CD14-positive monocyte (primary cell): ENCODE data around the gene CD79B. TPM values are rescaled to one million over a fixed set of nuclear protein-coding genes. Genes with fewer than 3 reads are reported as not detected.

Source experiments
- DNase-seq, 3 donors: peaks; one replicate each; pipeline ENCODE4 v3.0.0-alpha.2; 2011 to 2022
- H2AFZ ChIP-seq: 2 replicates; pipeline ENCODE4 v1.6.0; 2012; ENCODE audit warnings: mild to moderate bottlenecking, low read depth, low read length, inconsistent platforms; ENCODE audit not compliant: insufficient read depth, poor library complexity, severe bottlenecking
- H3K27ac ChIP-seq, 2 donors: 1 replicate in 1 of 2; 2 replicates in 1 of 2; pipeline ENCODE4 v1.5.1; 2012 to 2013; ENCODE audit warnings: low read length in 2 of 2, control low read depth in 1 of 2, inconsistent platforms in 1 of 2, low read depth in 1 of 2, mild to moderate bottlenecking in 1 of 2
- H3K27me3 ChIP-seq, 2 donors: one replicate each; pipeline versions ENCODE4 v1.6.0 to v1.6.1; 2011 to 2013; ENCODE audit warnings: low read length in 2 of 2; ENCODE audit not compliant: control insufficient read depth in 2 of 2, insufficient read depth in 2 of 2
- H3K36me3 ChIP-seq, 2 donors: replicated peaks in 1 of 2; 1 replicate in 1 of 2; 2 replicates in 1 of 2; pipeline versions ENCODE4 v1.5.1 to v1.6.1; 2012 to 2013; ENCODE audit warnings: low read length in 2 of 2, control low read depth in 1 of 2, inconsistent platforms in 1 of 2, mild to moderate bottlenecking in 1 of 2; ENCODE audit not compliant: insufficient read depth in 2 of 2, control insufficient read depth in 1 of 2
- H3K4me1 ChIP-seq, 2 donors: 1 replicate in 1 of 2; 2 replicates in 1 of 2; pipeline versions ENCODE4 v1.5.1 to v1.6.1; 2012 to 2013; ENCODE audit warnings: low read length in 2 of 2, control low read depth in 1 of 2, inconsistent platforms in 1 of 2, mild to moderate bottlenecking in 1 of 2, moderate library complexity in 1 of 2; ENCODE audit not compliant: insufficient read depth in 2 of 2, control insufficient read depth in 1 of 2
- H3K4me2 ChIP-seq: replicated peaks from 2 replicates; pipeline ENCODE3; 2012; ENCODE audit warnings: low read length, moderate library complexity, mild to moderate bottlenecking; ENCODE audit not compliant: poor library complexity, severe bottlenecking; ENCODE audit errors: extremely low read depth
- H3K4me3 ChIP-seq, 3 experiments: fragments of 200-600 bp in 1 of 3; sonication (generic) in 1 of 3; replicated peaks in 1 of 3; 1 replicate in 2 of 3; 2 replicates in 1 of 3; pipeline ENCODE4 v1.5.1; 2011 to 2013; ENCODE audit warnings: low read length in 3 of 3, mild to moderate bottlenecking in 3 of 3, control low read depth in 2 of 3, low read depth in 2 of 3, inconsistent platforms in 1 of 3, moderate library complexity in 1 of 3
- H3K79me2 ChIP-seq: 2 replicates; pipeline ENCODE4 v1.6.0; 2012; ENCODE audit warnings: mild to moderate bottlenecking, control low read depth, inconsistent platforms, low read length, moderate library complexity; ENCODE audit not compliant: insufficient read depth
- H3K9ac ChIP-seq: 2 replicates; pipeline ENCODE4 v1.6.0; 2017; ENCODE audit warnings: low read length, mild to moderate bottlenecking; ENCODE audit not compliant: insufficient read depth, poor library complexity, severe bottlenecking
- H3K9me3 ChIP-seq, 2 donors: replicated peaks in 1 of 2; 1 replicate in 1 of 2; 2 replicates in 1 of 2; pipeline versions ENCODE4 v1.5.1 to v1.6.1; 2012 to 2013; ENCODE audit warnings: low read length in 2 of 2, control low read depth in 1 of 2; ENCODE audit not compliant: control insufficient read depth in 1 of 2, insufficient read depth in 1 of 2
- H4K20me1 ChIP-seq: 2 replicates; pipeline ENCODE4 v1.6.0; 2012; ENCODE audit warnings: mild to moderate bottlenecking, low read length, control low read depth, moderate library complexity; ENCODE audit not compliant: insufficient read depth
- H3K27ac Mint-ChIP-seq, 7 donors: one replicate each; pipeline ENCODE4 v1.8.0; 2020; ENCODE audit warnings: mild to moderate bottlenecking in 7 of 7, mixed read lengths in 7 of 7, moderate library complexity in 6 of 7, inconsistent platforms in 2 of 7
- H3K27me3 Mint-ChIP-seq, 3 donors: one replicate each; pipeline ENCODE4 v1.8.0; 2021 to 2022; ENCODE audit warnings: low read depth in 3 of 3, mild to moderate bottlenecking in 3 of 3, mixed read lengths in 3 of 3, moderate library complexity in 3 of 3, inconsistent platforms in 1 of 3
- H3K36me3 Mint-ChIP-seq, 2 donors: one replicate each; pipeline ENCODE4 v1.8.0; 2020; ENCODE audit warnings: mixed read lengths in 2 of 2, inconsistent platforms in 1 of 2, mild to moderate bottlenecking in 1 of 2
- H3K4me1 Mint-ChIP-seq: one replicate; pipeline ENCODE4 v1.8.0; 2020; ENCODE audit warnings: mild to moderate bottlenecking, mixed read lengths
- H3K4me3 Mint-ChIP-seq, 2 donors: one replicate each; pipeline ENCODE4 v1.8.0; 2020; ENCODE audit warnings: mild to moderate bottlenecking in 2 of 2, mixed read lengths in 2 of 2, moderate library complexity in 1 of 2
- H3K9me3 Mint-ChIP-seq, 7 donors: one replicate each; pipeline ENCODE4 v1.8.0; 2020 to 2022; ENCODE audit warnings: mixed read lengths in 7 of 7, mild to moderate bottlenecking in 6 of 7, moderate library complexity in 6 of 7, inconsistent platforms in 2 of 7
- CTCF ChIP-seq: fragments of 200-600 bp; IDR thresholded peaks from one replicate; pipeline ENCODE4 v1.8.0; 2022; ENCODE audit warnings: antibody characterized with exemption, mild to moderate bottlenecking
- WGBS: methylation state at CpG from one replicate; pipeline ENCODE4 v1.1.5; 2013; ENCODE audit warnings: missing lambda C conversion rate; ENCODE audit not compliant: insufficient coverage; 5-methylcytosine and 5-hydroxymethylcytosine counted together
- intact Hi-C, 2 donors: fragments of 100-400 bp; cut with micrococcal nuclease; formaldehyde crosslinking; loops; one replicate each; pipeline versions ENCODE4 v1.15.0 to v1.15.1; 2023
- polyA plus RNA-seq, 3 donors: library from polyadenylated mRNA; depleted of rRNA in 1 of 3; unstranded in 2 of 3; stranded (reverse) in 1 of 3; fragments of 300-500 nt in 2 of 3; fragments of >200 nt in 1 of 3; fragmentation: Illumina TruSeq in 2 of 3; gene quantifications; 1 replicate in 2 of 3; 2 replicates in 1 of 3; pipeline ENCODE4 v1.2.3, GENCODE V29; 2012 to 2021

CD79B gene
- polyA plus RNA-seq, 3 donors = 19.6 to 21.8 (median 20.9) TPM

GRCh38 chr17:63939884-63940283, 7.8 kb upstream of the CD79B start:
- Histone ChIP-seq H3K36me3 (no peaks in the 10 kb centered on the region), H2AFZ (no peak overlapping the region), H4K20me1 (no peaks in the 10 kb centered on the region), H3K27me3 (no peaks in the 10 kb centered on the region), H3K9ac (no peak overlapping the region), H3K4me2 (no peak overlapping the region), H3K27ac (no peak overlapping the region), H3K4me3 (no peak overlapping the region), H3K79me2 (no peaks in the 10 kb centered on the region), H3K4me1 (peaks cover 2 to 6% of the 10 kb centered on the region in 2 donors), H3K9me3 (no peaks in the 10 kb centered on the region)
- Mint-ChIP-seq H3K27ac (no peak overlapping the region), H3K4me1 (peaks cover 8% of the 10 kb centered on the region), H3K27me3 (peaks cover 2 to 5% (median 3%) of the 10 kb centered on the region in 3 donors), H3K9me3 (peaks cover 0 to 1% (median 0%) of the 10 kb centered on the region in 7 donors), H3K36me3 (no peaks in the 10 kb centered on the region), H3K4me3 (no peak overlapping the region)
- TF ChIP-seq CTCF = no peak
- DNase-seq = no peak
- intact Hi-C loops = no loop called here
- 84% methylated on average over 5 of the region's 6 CpGs for WGBS

DNA sequence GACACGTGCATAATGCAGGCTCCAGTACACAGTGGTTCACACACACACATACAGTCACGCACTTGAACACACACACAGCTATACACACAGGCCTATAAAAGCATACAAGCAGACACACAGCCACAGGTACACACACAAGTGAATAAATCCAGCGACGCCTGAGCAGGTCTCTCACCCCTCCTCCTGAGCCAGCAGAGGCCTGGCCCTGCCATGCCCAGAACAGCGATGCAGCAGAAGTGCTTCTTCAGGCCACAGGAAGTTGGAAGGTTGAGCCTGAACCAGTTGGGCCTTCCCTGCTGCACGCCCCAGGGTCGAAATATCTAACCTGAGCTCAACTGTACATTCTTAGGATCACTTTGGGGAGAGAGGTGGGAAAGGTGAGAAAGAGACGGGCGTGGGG, 7.3 kb upstream of the CD79B start:
- Mint-ChIP-seq H3K4me1 (peaks cover 11% of the 10 kb centered on the region), H3K4me3 (no peak overlapping the region), H3K9me3 (peaks cover 0 to 1% (median 0%) of the 10 kb centered on the region in 7 donors), H3K27me3 (peaks cover 2 to 5% (median 4%) of the 10 kb centered on the region in 3 donors), H3K27ac (peak overlapping the region in 2 of 7 donors; percentile 12 to 58), H3K36me3 (no peaks in the 10 kb centered on the region)
- no peak overlapping the region for H3K4me3 ChIP-seq
- H3K4me1 ChIP-seq = peaks cover 7 to 10% of the 10 kb centered on the region in 2 donors
- H3K9ac ChIP-seq = no peak overlapping the region
- H3K79me2 ChIP-seq = no peaks in the 10 kb centered on the region
- H2AFZ ChIP-seq = no peak overlapping the region
- H4K20me1 ChIP-seq = no peaks in the 10 kb centered on the region
- no peak overlapping the region for H3K4me2 ChIP-seq
- H3K27ac ChIP-seq = no peak overlapping the region
- H3K27me3 ChIP-seq = no peaks in the 10 kb centered on the region
- H3K9me3 ChIP-seq = no peaks in the 10 kb centered on the region
- no peak for DNase-seq
- no peak for TF ChIP-seq CTCF
- H3K36me3 ChIP-seq = no peaks in the 10 kb centered on the region
- 88% methylated on average over 8 of the region's 9 CpGs for WGBS
- intact Hi-C loops = no loop called here
